SK-N-SH (cell line): Measurements from ENCODE around the gene OR52E6. TPM values are rescaled to one million over a fixed set of nuclear protein-coding genes. Genes with fewer than 3 reads are reported as not detected.

Source experiments
- CTCF ChIA-PET: fragments of 300-600, 350-600 bp; formaldehyde crosslinking; extraction: SDS; loops from one replicate; lab custom pipeline; 2021; lab: Yijun Ruan, JAX
- POLR2A ChIA-PET: fragments of 350-600 bp; sonication (Branson Sonifier 250); formaldehyde crosslinking; extraction: SDS; loops from one replicate; lab custom pipeline; 2020; ENCODE audit warnings: antibody characterized with exemption, inconsistent platforms; lab: Yijun Ruan, JAX
- DNase-seq: peaks from one replicate; pipeline ENCODE4 v3.0.0; 2012
- H2AFZ ChIP-seq: fragments of 200-600 bp; sonication (generic); 2 replicates; pipeline ENCODE4 v1.8.1; 2016; ENCODE audit warnings: antibody characterized with exemption, mild to moderate bottlenecking, low read depth
- H3F3A ChIP-seq: fragments of 200-600 bp; sonication (generic); replicated peaks from 2 replicates; pipeline ENCODE3; 2016; ENCODE audit warnings: antibody characterized with exemption, mild to moderate bottlenecking; ENCODE audit not compliant: insufficient read depth
- H3K27ac ChIP-seq, 2 experiments: fragments of 200-500 bp in 1 of 2; fragments of 200-600 bp in 1 of 2; sonication (Bioruptor generic) in 1 of 2; sonication (generic), shearing (Covaris generic) in 1 of 2; 2 replicates each; pipeline versions ENCODE4 v1.5.1 to v1.6.1; 2014 to 2016; ENCODE audit warnings: low read depth in 2 of 2, inconsistent platforms in 1 of 2, low read length in 1 of 2, mild to moderate bottlenecking in 1 of 2, mixed read lengths in 1 of 2
- H3K27me3 ChIP-seq: fragments of 200-600 bp; sonication (generic), shearing (Covaris generic); 2 replicates; pipeline ENCODE4 v1.6.1; 2016; ENCODE audit warnings: mixed run types; ENCODE audit not compliant: insufficient read depth
- H3K36me3 ChIP-seq, 2 experiments: fragments of 200-500 bp in 1 of 2; fragments of 200-600 bp in 1 of 2; sonication (Bioruptor generic) in 1 of 2; sonication (generic) in 1 of 2; replicated peaks in 1 of 2; 2 replicates each; pipeline versions ENCODE3 to v1.5.1; 2014 to 2016; ENCODE audit warnings: low read length in 1 of 2, mild to moderate bottlenecking in 1 of 2; ENCODE audit not compliant: insufficient read depth in 2 of 2, control insufficient read depth in 1 of 2
- H3K4me1 ChIP-seq, 2 experiments: fragments of 200-500 bp in 1 of 2; fragments of 200-600 bp in 1 of 2; sonication (Bioruptor generic) in 1 of 2; sonication (generic), shearing (Covaris generic) in 1 of 2; 2 replicates each; pipeline versions ENCODE4 v1.5.1 to v1.6.1; 2014 to 2016; ENCODE audit warnings: low read depth in 1 of 2, low read length in 1 of 2, mixed run types in 1 of 2; ENCODE audit not compliant: insufficient read depth in 2 of 2, control insufficient read depth in 1 of 2
- H3K4me2 ChIP-seq: fragments of 200-600 bp; sonication (generic), shearing (Covaris generic); 2 replicates; pipeline ENCODE4 v1.6.1; 2017; ENCODE audit warnings: mixed run types
- H3K4me3 ChIP-seq, 2 experiments: fragments of 200-500 bp in 1 of 2; fragments of 200-600 bp in 1 of 2; sonication (Bioruptor generic) in 1 of 2; sonication (generic), shearing (Covaris generic) in 1 of 2; 2 replicates each; pipeline versions ENCODE4 v1.5.1 to v1.8.1; 2014 to 2016; ENCODE audit warnings: low read depth in 2 of 2, inconsistent platforms in 1 of 2, low read length in 1 of 2, mild to moderate bottlenecking in 1 of 2, mixed read lengths in 1 of 2, moderate library complexity in 1 of 2
- H3K79me2 ChIP-seq: fragments of 200-600 bp; sonication (generic); 2 replicates; pipeline ENCODE4 v1.8.1; 2017; ENCODE audit warnings: mild to moderate bottlenecking; ENCODE audit not compliant: insufficient read depth
- H3K9ac ChIP-seq: fragments of 200-600 bp; sonication (generic); 2 replicates; pipeline ENCODE4 v1.6.1; 2017; ENCODE audit warnings: mixed run types
- H3K9me2 ChIP-seq: fragments of 200-600 bp; sonication (generic); 2 replicates; pipeline ENCODE4 v1.6.1; 2017; ENCODE audit warnings: mixed run types
- H3K9me3 ChIP-seq: fragments of 200-600 bp; sonication (generic); 2 replicates; pipeline ENCODE4 v1.6.1; 2017; ENCODE audit warnings: mixed run types, mild to moderate bottlenecking, moderate library complexity
- H4K20me1 ChIP-seq: fragments of 200-600 bp; sonication (generic); 2 replicates; pipeline ENCODE4 v1.6.1; 2017; ENCODE audit warnings: mild to moderate bottlenecking, mixed run types; ENCODE audit not compliant: insufficient read depth
- CHD2 ChIP-seq: fragments of 150-350 bp; IDR thresholded peaks from 2 replicates; pipeline ENCODE4 v1.6.1; 2018; ENCODE audit warnings: low read length; ENCODE audit not compliant: partially characterized antibody
- ELF1 ChIP-seq: IDR thresholded peaks from 2 replicates; pipeline ENCODE4 v1.4.0; 2012
- EP300 ChIP-seq, 2 experiments: IDR thresholded peaks; 2 replicates each; pipeline versions ENCODE4 v1.4.0 to v1.6.1; 2012; ENCODE audit warnings: borderline replicate concordance in 1 of 2, low read depth in 1 of 2, low read length in 1 of 2
- EZH2phosphoT487 ChIP-seq: fragments of 200-600 bp; sonication (generic); IDR thresholded peaks from 2 replicates; pipeline ENCODE4 v1.6.1; 2017; ENCODE audit warnings: low read depth, mixed run types, mild to moderate bottlenecking, antibody characterized with exemption, moderate library complexity, borderline replicate concordance
- GABPA ChIP-seq: IDR thresholded peaks from 2 replicates; pipeline ENCODE4 v1.4.0; 2012; ENCODE audit warnings: low read depth, mild to moderate bottlenecking
- NFIC ChIP-seq: IDR thresholded peaks from 2 replicates; pipeline ENCODE4 v1.4.0; 2012; ENCODE audit warnings: borderline replicate concordance
- POLR2AphosphoS5 ChIP-seq: IDR thresholded peaks from 2 replicates; pipeline ENCODE4 v1.6.1; 2012; ENCODE audit warnings: low read depth, low read length
- RAD21 ChIP-seq: IDR thresholded peaks from 2 replicates; pipeline ENCODE4 v1.6.1; 2012; ENCODE audit warnings: mild to moderate bottlenecking, low read length
- RCOR1 ChIP-seq: fragments of 150-350 bp; IDR thresholded peaks from 2 replicates; pipeline ENCODE4 v1.6.1; 2017; ENCODE audit warnings: antibody characterized with exemption, low read length
- RXRA ChIP-seq: IDR thresholded peaks from 2 replicates; pipeline ENCODE4 v1.4.0; 2012; ENCODE audit warnings: low read depth, mild to moderate bottlenecking, borderline replicate concordance
- SIN3A ChIP-seq: IDR thresholded peaks from 2 replicates; pipeline ENCODE4 v1.6.1; 2012; ENCODE audit warnings: low read depth, mild to moderate bottlenecking, low read length, moderate library complexity, borderline replicate concordance
- TAF1 ChIP-seq: IDR thresholded peaks from 2 replicates; pipeline ENCODE4 v1.6.1; 2012; ENCODE audit warnings: low read depth, mild to moderate bottlenecking, low read length, moderate library complexity, borderline replicate concordance
- TEAD4 ChIP-seq: IDR thresholded peaks from 2 replicates; pipeline ENCODE4 v1.4.0; 2012; ENCODE audit warnings: mild to moderate bottlenecking, borderline replicate concordance; ENCODE audit not compliant: insufficient read depth
- WGBS: methylation state at CpG from one replicate; pipeline ENCODE4 v1.1.6; 2017; ENCODE audit warnings: low lambda C conversion rate; 5-methylcytosine and 5-hydroxymethylcytosine counted together
- polyA plus RNA-seq, 3 experiments: library from polyadenylated mRNA; depleted of rRNA; stranded (reverse); fragments of >200 nt; gene quantifications; 2 replicates each; pipeline ENCODE4 v1.2.3, GENCODE V29; 2012
- TF ChIP-seq, protein P1 (sequence below): IDR thresholded peaks from 2 replicates; pipeline ENCODE4 v1.4.0; 2012; ENCODE audit warnings: low read depth
- TF ChIP-seq, protein P2 (sequence below): fragments of 200-600 bp; sonication (generic); IDR thresholded peaks from 2 replicates; pipeline ENCODE4 v1.6.1; 2017; ENCODE audit warnings: antibody characterized with exemption, mild to moderate bottlenecking, moderate library complexity

The OR52E6 gene
- polyA plus RNA-seq, 1 of the 3 experiments (the other 2 are of a cell fraction) = not detected

DNA sequence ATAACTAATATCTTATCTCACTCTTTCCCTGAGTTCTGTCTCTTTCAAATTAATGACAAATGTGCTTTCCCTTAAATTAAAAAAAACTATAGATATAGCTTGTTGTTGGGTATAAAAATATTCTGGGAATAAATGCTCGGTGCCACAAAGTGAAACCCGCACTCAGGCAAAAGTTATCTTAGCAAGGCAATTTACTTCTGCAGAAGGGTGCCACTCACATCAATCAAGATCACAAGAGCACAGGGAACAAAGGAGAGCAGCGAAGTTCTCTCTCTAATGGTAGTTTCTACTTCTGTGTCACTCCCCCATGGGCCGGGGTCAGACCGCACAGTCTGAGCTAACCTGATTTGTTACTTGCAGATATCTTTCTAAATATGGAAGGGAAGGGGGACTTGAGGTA is 37.7 kb downstream of the OR52E6 start:
- peaks cover 34% of the 10 kb centered on the region; the same call in 1 of the 2 replicates for H3K27me3 ChIP-seq
- H3K9me2 ChIP-seq = no peaks in the 10 kb centered on the region
- H3K9me3 ChIP-seq = no peaks in the 10 kb centered on the region
- no peak overlapping the region for H2AFZ ChIP-seq
- ChIA-PET POLR2A (no interaction called here), CTCF (interaction anchor here (0.6 to 1.2 kb wide), 2 partner anchors 204 to 328 kb away, joined by 3 read pairs; no protein-coding TSS in a partner anchor)
- H3K9ac ChIP-seq = no peak overlapping the region
- no peaks in the 10 kb centered on the region for H3F3A ChIP-seq
- WGBS = 4% methylated on average over 5 of the region's 5 CpGs
- no peaks in the 10 kb centered on the region for H3K36me3 ChIP-seq
- H3K4me2 ChIP-seq = no peak overlapping the region
- H3K4me1 ChIP-seq = peaks cover 0 to 4% of the 10 kb centered on the region in 2 experiments; a peak in 1 of 4 replicates
- H3K4me3 ChIP-seq = no peak overlapping the region
- TF ChIP-seq RCOR1 (no peak), TEAD4 (no peak), EP300 (IDR thresholded peaks at IDR 0.05; ENCODE audit: borderline replicate concordance in 1 of 2, low read depth in 1 of 2, low read length in 1 of 2) (no peak), RAD21 (no peak)
- TF ChIP-seq, all 33 proteins: peak for 0
- DNase-seq = no peak
- Histone ChIP-seq H3K79me2 (no peaks in the 10 kb centered on the region), H3K27ac (no peak overlapping the region), H4K20me1 (no peaks in the 10 kb centered on the region)

DNA sequence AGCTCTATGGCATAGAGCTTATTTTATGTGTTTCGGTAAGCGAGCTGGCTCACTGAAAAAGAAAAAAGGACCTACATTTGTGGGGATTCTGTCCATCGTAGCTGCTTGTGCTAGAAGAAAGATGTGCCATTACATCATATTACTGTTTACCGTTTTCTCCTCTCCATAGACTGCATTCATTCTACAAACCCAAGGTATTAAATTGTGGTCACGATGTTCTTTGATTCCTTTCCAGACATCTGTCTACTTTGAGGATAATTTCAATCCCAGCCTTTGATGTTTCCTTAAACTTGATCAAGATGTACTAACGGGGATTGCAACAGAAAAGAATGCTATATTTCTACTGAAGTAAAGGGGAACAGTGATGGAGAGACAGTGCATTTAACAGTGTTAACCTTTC is 45.2 kb downstream of the OR52E6 start:
- Histone ChIP-seq H3K4me3 (no peak overlapping the region), H3K4me2 (no peak overlapping the region), H3K27me3 (no peaks in the 10 kb centered on the region; the same call in 1 of the 2 replicates), H3K36me3 (no peaks in the 10 kb centered on the region), H3K79me2 (no peaks in the 10 kb centered on the region), H3F3A (no peaks in the 10 kb centered on the region), H4K20me1 (no peaks in the 10 kb centered on the region), H3K4me1 (no peaks in the 10 kb centered on the region), H3K9ac (no peak overlapping the region), H3K27ac (no peak overlapping the region), H3K9me3 (no peaks in the 10 kb centered on the region), H2AFZ (no peak overlapping the region), H3K9me2 (no peaks in the 10 kb centered on the region)
- WGBS = under 1% methylated on average over 6 of the region's 6 CpGs
- POLR2A ChIA-PET = no interaction called here
- TF ChIP-seq SIN3A (no peak), NFIC (no peak), CHD2 (no peak)
- no peak for DNase-seq
- CTCF ChIA-PET = no interaction called here

DNA sequence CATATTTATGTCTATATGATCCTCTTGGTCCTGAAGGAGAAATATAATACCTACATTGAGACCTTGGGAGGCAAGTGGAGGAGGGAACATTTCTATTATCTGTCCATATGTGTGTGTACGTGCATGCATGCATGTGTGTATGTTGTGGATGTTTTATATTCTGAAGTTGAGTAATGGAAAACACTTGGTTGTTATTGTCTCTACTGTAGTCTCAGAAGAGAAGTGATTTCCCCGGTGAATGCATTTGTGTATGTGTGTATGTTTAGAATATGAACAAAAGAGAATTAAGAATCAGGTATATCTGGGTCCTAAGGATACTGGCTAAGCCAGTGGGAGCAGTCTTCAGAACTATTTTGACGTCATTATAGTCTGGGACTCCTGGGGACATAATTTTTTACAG is 50.5 kb downstream of the OR52E6 start, which contains the start of gene OR52N1:
Gene OR52N1, minus strand, starts transcription at position 101 of the 400 bp plus-strand sequence. CDS start 2,449 bp downstream, outside the sequence.
- WGBS = 0% methylated on average over 3 of the region's 3 CpGs
- no peaks in the 10 kb centered on the region for H4K20me1 ChIP-seq
- no peak within 1 kb of the TSS for H2AFZ ChIP-seq
- H3K9me3 ChIP-seq = no peaks in the 10 kb centered on the region
- no peaks in the 10 kb centered on the region for H3K9me2 ChIP-seq
- H3K27me3 ChIP-seq = no peaks in the 10 kb centered on the region
- H3K79me2 ChIP-seq = no peaks in the 10 kb centered on the region
- H3K4me1 ChIP-seq = no peaks in the 10 kb centered on the region
- no peak within 1 kb of the TSS for H3K27ac ChIP-seq
- DNase-seq = no peak
- H3K9ac ChIP-seq = no peak within 1 kb of the TSS
- POLR2A ChIA-PET = no interaction called here
- no peak within 1 kb of the TSS for H3K4me2 ChIP-seq
- H3K36me3 ChIP-seq = no peaks in the 10 kb centered on the region
- H3K4me3 ChIP-seq = no peak within 1 kb of the TSS
- no peaks in the 10 kb centered on the region for H3F3A ChIP-seq
- CTCF ChIA-PET = no interaction called here
- TF ChIP-seq, protein P1, sequence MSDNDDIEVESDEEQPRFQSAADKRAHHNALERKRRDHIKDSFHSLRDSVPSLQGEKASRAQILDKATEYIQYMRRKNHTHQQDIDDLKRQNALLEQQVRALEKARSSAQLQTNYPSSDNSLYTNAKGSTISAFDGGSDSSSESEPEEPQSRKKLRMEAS = no peak
- TF ChIP-seq SIN3A (no peak), RAD21 (no peak), POLR2AphosphoS5 (no peak), EZH2phosphoT487 (no peak), TAF1 (no peak), RXRA (no peak), EP300 (IDR thresholded peaks at IDR 0.05; ENCODE audit: borderline replicate concordance in 1 of 2, low read depth in 1 of 2, low read length in 1 of 2) (no peak), NFIC (no peak), ELF1 (no peak), GABPA (no peak)
- TF ChIP-seq, protein P2, sequence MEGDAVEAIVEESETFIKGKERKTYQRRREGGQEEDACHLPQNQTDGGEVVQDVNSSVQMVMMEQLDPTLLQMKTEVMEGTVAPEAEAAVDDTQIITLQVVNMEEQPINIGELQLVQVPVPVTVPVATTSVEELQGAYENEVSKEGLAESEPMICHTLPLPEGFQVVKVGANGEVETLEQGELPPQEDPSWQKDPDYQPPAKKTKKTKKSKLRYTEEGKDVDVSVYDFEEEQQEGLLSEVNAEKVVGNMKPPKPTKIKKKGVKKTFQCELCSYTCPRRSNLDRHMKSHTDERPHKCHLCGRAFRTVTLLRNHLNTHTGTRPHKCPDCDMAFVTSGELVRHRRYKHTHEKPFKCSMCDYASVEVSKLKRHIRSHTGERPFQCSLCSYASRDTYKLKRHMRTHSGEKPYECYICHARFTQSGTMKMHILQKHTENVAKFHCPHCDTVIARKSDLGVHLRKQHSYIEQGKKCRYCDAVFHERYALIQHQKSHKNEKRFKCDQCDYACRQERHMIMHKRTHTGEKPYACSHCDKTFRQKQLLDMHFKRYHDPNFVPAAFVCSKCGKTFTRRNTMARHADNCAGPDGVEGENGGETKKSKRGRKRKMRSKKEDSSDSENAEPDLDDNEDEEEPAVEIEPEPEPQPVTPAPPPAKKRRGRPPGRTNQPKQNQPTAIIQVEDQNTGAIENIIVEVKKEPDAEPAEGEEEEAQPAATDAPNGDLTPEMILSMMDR = no peak
